ENCODE measurements around the gene PRKCZ.
A peak's percentile ranks its signal among the peaks of the same experiment; 100 is the strongest.

The PRKCZ gene

GRCh38 chr1:2229911-2230731 lies 179.9 kb downstream of the PRKCZ start:
- peak; percentile 65 for DNase-seq (ENCODE audit: low spot score)

GRCh38 chr1:2230781-2231531 lies 180.7 kb downstream of the PRKCZ start:
- DNase-seq (ENCODE audit: low spot score), result peak; percentile 54

GRCh38 chr1:2231532-2232254 lies 181.5 kb downstream of the PRKCZ start:
- peak; percentile 89 for DNase-seq (ENCODE audit: low spot score)

- no peak for DNase-seq (ENCODE audit: low spot score)
These were observed 182.2 kb downstream of the PRKCZ start for GRCh38 chr1:2232255-2232915.

GRCh38 chr1:2232916-2233438 lies 182.8 kb downstream of the PRKCZ start:
- no peak for DNase-seq (ENCODE audit: low spot score)

GRCh38 chr1:2233468-2233867 lies 183.3 kb downstream of the PRKCZ start:
- no peak for DNase-seq (ENCODE audit: low spot score)

GRCh38 chr1:2233997-2234761 lies 184.0 kb downstream of the PRKCZ start:
- DNase-seq (ENCODE audit: low spot score), result peak; percentile 90

GRCh38 chr1:2234762-2235113 lies 184.5 kb downstream of the PRKCZ start:
- no peak for DNase-seq (ENCODE audit: low spot score)
